Inflammatory macrophage treated with lipopolysaccharide for 1 hour (primary cell): ENCODE data around the gene CEP41.

Experiments used
- DNase-seq, 2 donors: peaks; one replicate each; pipeline ENCODE4 v3.0.0-alpha.2; 2020 to 2022

CEP41 gene

DNA sequence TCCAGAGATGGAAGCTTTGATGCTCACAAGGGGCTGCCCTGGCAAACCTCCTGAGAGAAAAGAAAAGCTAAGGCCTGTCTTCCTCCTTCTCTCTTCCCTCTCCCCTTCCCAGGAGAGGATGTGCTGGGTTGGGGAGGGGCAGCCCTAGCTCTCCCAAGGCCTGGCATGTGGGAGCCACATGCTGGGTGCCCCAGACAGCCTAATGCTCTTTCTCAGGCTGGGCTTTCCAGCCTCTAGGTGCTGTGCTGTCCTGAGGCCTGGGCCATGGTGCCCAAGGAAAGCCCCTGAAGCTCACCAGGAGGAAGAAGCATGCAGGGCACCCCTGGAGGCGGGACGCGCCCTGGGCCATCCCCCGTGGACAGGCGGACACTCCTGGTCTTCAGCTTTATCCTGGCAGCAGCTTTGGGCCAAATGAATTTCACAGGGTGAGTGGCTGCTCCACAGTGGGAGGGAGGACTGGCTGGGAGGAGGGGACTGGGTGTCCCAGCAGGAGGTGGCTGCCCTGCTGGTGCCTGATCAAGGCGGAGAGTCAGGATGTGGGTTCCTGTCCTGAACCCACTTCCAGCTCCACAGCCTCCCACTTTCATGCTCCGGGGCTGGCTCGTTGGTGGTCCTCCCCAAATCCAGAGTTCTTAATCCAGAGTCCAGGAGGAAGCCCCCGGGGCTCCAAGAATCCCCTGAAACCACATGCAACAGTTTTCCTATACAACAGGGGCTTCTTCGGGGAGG is 94.5 kb downstream of the CEP41 start:
- DNase-seq = peak in 1 of 2 donors; percentile 24

DNA sequence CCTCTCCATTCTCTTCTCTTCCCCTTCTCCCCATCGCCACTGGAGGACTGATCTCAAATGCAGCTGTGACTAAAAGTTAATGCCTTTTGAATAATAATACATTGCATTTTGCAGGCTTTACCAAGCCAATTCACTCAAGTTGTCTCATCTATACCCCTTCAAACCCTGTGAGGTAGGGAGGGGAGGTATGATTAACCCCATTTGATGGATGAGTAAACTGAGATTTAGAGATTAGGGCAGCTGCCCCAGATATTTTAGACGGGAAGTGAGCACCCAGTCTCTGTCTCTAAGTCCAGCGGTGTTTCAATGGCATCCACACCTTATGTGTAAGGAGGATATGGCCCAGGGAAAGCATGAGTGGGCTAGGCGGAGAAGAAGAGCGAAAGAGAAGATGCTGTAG is 95.1 kb downstream of the CEP41 start:
- no peak for DNase-seq

DNA sequence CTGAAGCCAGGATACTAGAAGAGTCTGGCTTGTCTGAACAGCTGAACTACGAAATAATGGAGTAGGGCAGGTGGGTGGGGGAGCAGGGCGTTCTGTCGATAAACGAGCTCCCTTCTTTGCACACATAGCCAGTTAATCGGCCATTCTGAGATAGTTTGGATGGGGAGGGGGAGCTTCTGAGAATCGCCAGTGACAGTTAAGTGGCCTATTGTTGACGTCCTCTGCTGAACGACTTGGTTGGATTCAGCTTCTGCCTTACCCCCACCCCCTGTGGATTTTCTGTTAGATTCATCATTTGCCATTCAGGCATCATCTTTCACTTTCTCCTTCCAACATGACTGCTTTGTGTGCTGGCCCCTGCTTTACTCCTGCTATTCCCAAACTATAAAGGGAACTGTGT is 95.7 kb downstream of the CEP41 start:
- DNase-seq = no peak

DNA sequence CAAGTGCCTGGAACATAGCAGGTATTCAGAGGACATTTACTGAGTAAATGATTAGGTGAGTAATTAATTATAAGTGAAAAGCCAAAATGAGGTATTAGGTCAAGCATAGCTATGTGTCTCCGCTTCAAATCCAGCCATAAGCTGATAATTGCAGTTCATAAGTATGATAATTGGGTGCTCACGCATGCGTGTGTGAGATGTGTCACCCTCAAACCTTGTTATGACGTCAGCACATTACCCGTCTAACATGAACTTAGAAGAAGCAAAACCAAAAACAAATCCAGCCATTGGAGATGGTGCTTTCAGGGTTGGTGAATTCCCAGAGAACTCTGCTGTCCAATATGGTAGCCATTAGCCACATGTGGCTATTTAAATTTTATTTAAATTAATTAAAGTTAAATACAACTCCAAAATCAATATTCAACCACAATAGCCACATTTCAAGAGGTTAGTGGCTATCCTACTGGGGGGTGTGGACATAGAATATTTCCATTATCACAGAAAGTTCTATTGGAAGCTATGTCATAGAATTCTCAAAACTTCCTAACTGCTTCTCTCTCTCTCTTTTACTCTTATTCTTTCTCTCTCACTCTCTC is 96.4 kb downstream of the CEP41 start, which contains the start of gene CPA5:
TSS of gene CPA5 (plus strand) at position 546 of the 596 bp plus-strand sequence. CDS start 1,670 bp downstream, outside the sequence.
- no peak for DNase-seq
